Measurements from ENCODE around the gene SMIM35. TPM values are rescaled to one million over a fixed set of nuclear protein-coding genes. Genes with fewer than 3 reads are reported as not detected.

Gene SMIM35
- total RNA-seq, 4 donors from 2014 or later, result not detected

GRCh38 chr11:117995472-117995871, 91.3 kb downstream of the SMIM35 start:
- DNase-seq (ENCODE audit: low spot score in 2 of 2), result no peak
- WGBS, 2 donors, result 92 to 97% methylated on average over 11 of the region's 11 CpGs
- H3K4me3 ChIP-seq (ENCODE audit: low read depth, poor library complexity, severe bottlenecking), result no peak overlapping the region
- TF ChIP-seq, protein P1, sequence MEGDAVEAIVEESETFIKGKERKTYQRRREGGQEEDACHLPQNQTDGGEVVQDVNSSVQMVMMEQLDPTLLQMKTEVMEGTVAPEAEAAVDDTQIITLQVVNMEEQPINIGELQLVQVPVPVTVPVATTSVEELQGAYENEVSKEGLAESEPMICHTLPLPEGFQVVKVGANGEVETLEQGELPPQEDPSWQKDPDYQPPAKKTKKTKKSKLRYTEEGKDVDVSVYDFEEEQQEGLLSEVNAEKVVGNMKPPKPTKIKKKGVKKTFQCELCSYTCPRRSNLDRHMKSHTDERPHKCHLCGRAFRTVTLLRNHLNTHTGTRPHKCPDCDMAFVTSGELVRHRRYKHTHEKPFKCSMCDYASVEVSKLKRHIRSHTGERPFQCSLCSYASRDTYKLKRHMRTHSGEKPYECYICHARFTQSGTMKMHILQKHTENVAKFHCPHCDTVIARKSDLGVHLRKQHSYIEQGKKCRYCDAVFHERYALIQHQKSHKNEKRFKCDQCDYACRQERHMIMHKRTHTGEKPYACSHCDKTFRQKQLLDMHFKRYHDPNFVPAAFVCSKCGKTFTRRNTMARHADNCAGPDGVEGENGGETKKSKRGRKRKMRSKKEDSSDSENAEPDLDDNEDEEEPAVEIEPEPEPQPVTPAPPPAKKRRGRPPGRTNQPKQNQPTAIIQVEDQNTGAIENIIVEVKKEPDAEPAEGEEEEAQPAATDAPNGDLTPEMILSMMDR (IDR thresholded peaks at IDR 0.05), result no peak
- TF ChIP-seq POLR2A (IDR thresholded peaks at IDR 0.05), result no peak
- intact Hi-C loops (cut with DNase I; ENCODE audit: low total_unique reads), result no loop called here

DNA sequence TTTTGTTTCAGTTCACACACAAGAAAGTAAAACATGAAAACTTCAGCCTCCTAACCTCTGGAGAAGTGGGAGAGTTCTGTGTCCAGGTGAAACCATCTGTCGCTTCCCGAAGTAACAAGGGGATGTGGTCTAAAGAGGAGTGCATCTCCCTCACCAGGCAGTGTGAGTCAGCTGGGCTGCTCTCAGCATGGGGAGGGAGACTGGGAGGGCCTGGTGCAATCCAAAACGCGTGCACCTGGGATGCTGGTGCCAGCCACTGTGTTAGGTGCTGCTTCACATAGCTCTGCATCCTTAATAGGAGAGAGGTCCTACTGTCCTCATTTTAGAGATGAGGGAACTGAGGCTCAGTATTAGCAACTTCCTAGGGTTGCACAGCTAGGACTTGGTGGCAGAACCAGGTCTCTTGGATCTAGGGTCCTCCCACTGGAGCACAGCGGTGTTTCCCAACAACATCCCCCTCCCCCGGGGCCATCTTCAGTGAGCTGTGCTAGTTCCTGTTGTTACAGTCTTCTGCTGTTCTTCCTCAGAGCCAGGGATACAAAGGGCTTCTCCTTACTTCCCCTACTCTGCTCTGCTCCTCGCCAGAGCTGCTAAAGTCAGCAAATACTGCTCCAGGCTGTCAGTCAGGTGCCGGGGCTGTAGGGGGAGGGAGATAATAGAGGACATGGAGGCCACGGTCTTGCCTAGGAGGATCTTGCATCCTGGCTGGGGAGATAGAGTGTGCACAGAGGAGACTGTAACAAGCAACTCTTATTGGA, 92.6 kb downstream of the SMIM35 start:
- intact Hi-C loops (cut with DNase I; ENCODE audit: low total_unique reads), result no loop called here
- H3K4me3 ChIP-seq (ENCODE audit: low read depth, poor library complexity, severe bottlenecking), result no peak overlapping the region
- WGBS, 2 donors, result 59 to 63% methylated on average over 9 of the region's 9 CpGs
- DNase-seq (ENCODE audit: low spot score in 2 of 2), result no peak
- TF ChIP-seq, protein P1 (IDR thresholded peaks at IDR 0.05), result no peak
- TF ChIP-seq POLR2A (IDR thresholded peaks at IDR 0.05), result no peak

DNA sequence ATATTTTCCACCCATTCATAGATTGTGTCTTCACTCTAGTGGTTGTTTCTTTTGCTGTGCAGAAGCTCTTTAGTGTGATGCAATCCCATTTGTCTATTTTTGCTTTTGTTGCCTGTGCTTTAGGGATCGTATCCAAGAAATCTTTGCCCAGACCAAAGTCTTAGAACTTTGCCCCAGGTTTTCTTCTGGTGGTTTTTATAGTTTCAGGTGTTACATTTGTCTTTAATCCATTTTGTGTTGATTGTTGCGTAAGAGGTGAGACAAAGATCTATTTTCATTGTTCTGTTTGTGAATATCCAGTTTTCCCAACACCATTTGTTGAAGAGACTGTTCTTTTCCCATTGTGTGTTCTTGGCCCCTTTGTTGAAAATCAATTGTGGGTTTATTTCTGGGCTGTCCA, 94.1 kb downstream of the SMIM35 start:
- no peak overlapping the region for H3K4me3 ChIP-seq (ENCODE audit: low read depth, poor library complexity, severe bottlenecking)
- no peak for DNase-seq (ENCODE audit: low spot score in 2 of 2)
- intact Hi-C loops (cut with DNase I; ENCODE audit: low total_unique reads), result no loop called here
- TF ChIP-seq, protein P1 (IDR thresholded peaks at IDR 0.05), result no peak
- TF ChIP-seq POLR2A (IDR thresholded peaks at IDR 0.05), result no peak
- WGBS, 2 donors, result 66 to 70% methylated on average over 2 of the region's 2 CpGs

DNA sequence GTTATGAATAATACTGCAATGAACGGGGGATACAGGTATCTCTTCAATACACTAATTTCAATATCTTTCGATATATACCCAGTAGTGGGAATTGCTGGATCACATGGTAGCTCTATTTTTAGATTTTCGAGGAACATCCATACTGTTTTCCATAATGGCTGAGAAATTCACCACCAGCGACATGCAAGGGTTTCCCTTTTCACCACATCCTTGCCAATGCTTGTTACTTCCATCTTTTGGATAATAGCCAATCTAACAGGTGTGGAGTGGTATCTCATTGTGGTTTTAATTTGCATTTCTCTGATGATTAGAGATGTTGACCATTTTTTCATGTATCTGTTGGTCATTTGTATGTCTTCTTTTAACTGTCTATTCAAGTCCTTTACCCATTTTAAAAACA, 94.6 kb downstream of the SMIM35 start:
- no peak overlapping the region for H3K4me3 ChIP-seq (ENCODE audit: low read depth, poor library complexity, severe bottlenecking)
- intact Hi-C loops (cut with DNase I; ENCODE audit: low total_unique reads), result no loop called here
- TF ChIP-seq, protein P1 (IDR thresholded peaks at IDR 0.05), result no peak
- TF ChIP-seq POLR2A (IDR thresholded peaks at IDR 0.05), result no peak
- DNase-seq (ENCODE audit: low spot score in 2 of 2), result no peak
- 75 to 78% methylated on average over 4 of the region's 4 CpGs for WGBS, 2 donors

DNA sequence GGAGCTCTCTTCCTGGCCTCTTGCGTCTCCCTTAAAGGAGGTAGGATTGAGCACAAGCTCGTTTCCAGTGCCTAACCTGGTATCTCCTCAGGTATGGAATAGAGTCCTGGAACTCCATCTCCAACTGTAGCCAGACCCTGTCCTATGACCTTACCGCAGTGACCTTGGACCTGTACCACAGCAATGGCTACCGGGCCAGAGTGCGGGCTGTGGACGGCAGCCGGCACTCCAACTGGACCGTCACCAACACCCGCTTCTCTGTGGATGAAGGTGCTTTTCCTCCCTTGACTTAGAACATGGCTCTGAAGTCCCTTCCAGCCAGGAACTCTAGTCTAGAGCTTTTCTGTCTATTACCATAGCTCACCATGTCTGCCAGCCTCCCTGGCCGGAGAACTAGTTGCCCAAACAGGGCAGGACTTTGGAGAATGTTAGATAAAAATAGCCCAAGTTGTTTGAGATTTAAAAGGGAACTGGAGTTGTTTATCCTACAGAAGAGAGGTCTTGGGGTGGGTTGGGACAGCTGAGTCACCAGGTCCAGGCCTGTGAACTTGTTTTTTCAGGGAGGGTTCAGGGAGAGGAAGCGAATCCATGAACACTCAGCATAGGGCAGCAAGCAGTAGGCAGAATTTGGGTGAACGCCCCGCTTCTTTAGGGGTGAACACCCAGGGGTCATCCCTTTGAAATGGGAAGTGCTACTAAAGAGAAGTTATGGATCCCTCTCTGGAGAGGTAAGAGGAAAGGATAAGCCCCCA, 97.2 kb downstream of the SMIM35 start:
- no peak overlapping the region for H3K4me3 ChIP-seq (ENCODE audit: low read depth, poor library complexity, severe bottlenecking)
- WGBS, 2 donors, result 91 to 94% methylated on average over 13 of the region's 13 CpGs
- no peak for DNase-seq (ENCODE audit: low spot score in 2 of 2)
- TF ChIP-seq POLR2A (IDR thresholded peaks at IDR 0.05), result no peak
- intact Hi-C loops (cut with DNase I; ENCODE audit: low total_unique reads), result no loop called here

DNA sequence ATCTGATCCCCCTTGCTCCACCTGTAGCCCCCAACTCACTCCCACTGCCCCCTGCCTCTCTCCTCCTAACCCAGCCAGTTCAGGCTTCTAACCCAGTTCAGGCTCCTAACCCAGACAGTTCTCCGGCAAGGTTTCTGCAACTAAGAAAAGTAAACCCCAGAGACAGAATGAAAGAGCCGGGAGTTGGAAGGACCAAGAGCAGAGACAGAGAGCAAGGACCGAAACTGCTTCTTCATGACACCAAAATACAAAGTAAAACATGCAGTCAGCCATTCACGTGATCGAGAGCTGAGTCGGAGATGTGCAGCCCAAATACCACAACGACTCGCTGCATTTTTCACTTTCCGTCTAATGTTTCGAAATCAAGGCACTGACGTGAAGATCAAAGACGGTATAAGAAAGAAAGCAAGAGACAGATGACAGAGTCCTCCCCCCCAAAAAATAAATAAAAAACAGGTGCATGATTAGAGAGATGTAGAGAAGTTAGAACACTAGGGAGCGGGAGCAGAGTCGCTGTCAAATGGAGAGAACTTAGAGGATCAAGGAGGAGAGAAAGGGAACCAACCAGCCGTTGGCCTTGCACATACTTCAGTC, 99.7 kb downstream of the SMIM35 start:
- intact Hi-C loops (cut with DNase I; ENCODE audit: low total_unique reads), result no loop called here
- no peak overlapping the region for H3K4me3 ChIP-seq (ENCODE audit: low read depth, poor library complexity, severe bottlenecking)
- WGBS, 2 donors, result 49 to 55% methylated on average over 15 of the region's 15 CpGs
- TF ChIP-seq, protein P1 (IDR thresholded peaks at IDR 0.05), result no peak
- TF ChIP-seq POLR2A (IDR thresholded peaks at IDR 0.05), result no peak
- DNase-seq (ENCODE audit: low spot score in 2 of 2), result no peak
